Neural cell (in vitro differentiated cells): Measurements from ENCODE around the gene TMEM164. TPM values are rescaled to one million over a fixed set of nuclear protein-coding genes. Genes with fewer than 3 reads are reported as not detected.

Experiments used
- H2AFZ ChIP-seq: fragments of 200-600, 300-800 bp; sonication (generic), shearing (Covaris generic); 2 replicates; pipeline ENCODE4 v1.6.0; 2014; ENCODE audit warnings: low read depth, mild to moderate bottlenecking, antibody characterized with exemption, low read length, moderate library complexity
- H3F3A ChIP-seq: fragments of 200-600 bp; shearing (Covaris generic); 2 replicates; pipeline ENCODE4 v1.6.1; 2016; ENCODE audit warnings: mild to moderate bottlenecking, moderate library complexity, mixed read lengths, antibody characterized with exemption, low read length; ENCODE audit not compliant: insufficient read depth, poor library complexity, severe bottlenecking
- H3K27ac ChIP-seq: fragments of 200-600, 300-800 bp; sonication (generic), shearing (Covaris generic); 2 replicates; pipeline ENCODE4 v1.5.1; 2014; ENCODE audit warnings: mild to moderate bottlenecking, low read length, moderate library complexity
- H3K27me3 ChIP-seq: fragments of 300-800, 200-600 bp; sonication (generic), shearing (Covaris generic); 2 replicates; pipeline ENCODE4 v1.6.0; 2014; ENCODE audit warnings: mild to moderate bottlenecking, low read depth, low read length, moderate library complexity; ENCODE audit not compliant: insufficient read depth
- H3K36me3 ChIP-seq: fragments of 300-800, 200-600 bp; sonication (generic), shearing (Covaris generic); 2 replicates; pipeline ENCODE4 v1.5.1; 2014; ENCODE audit warnings: mild to moderate bottlenecking, antibody characterized with exemption, low read length, moderate library complexity; ENCODE audit not compliant: insufficient read depth
- H3K4me2 ChIP-seq: fragments of 300-800, 200-600 bp; sonication (generic), shearing (Covaris generic); 2 replicates; pipeline ENCODE4 v1.6.0; 2014; ENCODE audit warnings: mild to moderate bottlenecking, low read length
- H3K4me3 ChIP-seq: fragments of 300-800, 200-600 bp; sonication (generic), shearing (Covaris generic); 2 replicates; pipeline ENCODE4 v1.5.1; 2014; ENCODE audit warnings: mild to moderate bottlenecking, low read length, moderate library complexity
- H3K79me2 ChIP-seq: fragments of 200-600 bp; shearing (Covaris generic); replicated peaks from 2 replicates; pipeline ENCODE4 v1.6.0; 2014; ENCODE audit warnings: mild to moderate bottlenecking, low read length, moderate library complexity; ENCODE audit not compliant: insufficient read depth
- H3K9ac ChIP-seq: fragments of 300-800, 200-600 bp; sonication (generic), shearing (Covaris generic); 2 replicates; pipeline ENCODE4 v1.6.1; 2016; ENCODE audit warnings: mild to moderate bottlenecking, low read length, mixed read lengths
- H3K9me2 ChIP-seq: fragments of 200-600 bp; shearing (Covaris generic); 2 replicates; pipeline ENCODE4 v1.6.1; 2016; ENCODE audit warnings: mild to moderate bottlenecking, low read length, mixed read lengths; ENCODE audit not compliant: insufficient read depth
- H3K9me3 ChIP-seq: fragments of 200-600, 300-800 bp; sonication (generic), shearing (Covaris generic); 2 replicates; pipeline ENCODE4 v1.6.1; 2016; ENCODE audit warnings: mild to moderate bottlenecking, mixed run types, low read length, moderate library complexity, mixed read lengths
- H4K20me1 ChIP-seq: fragments of 200-600 bp; shearing (Covaris generic); 2 replicates; pipeline ENCODE4 v1.6.1; 2016; ENCODE audit warnings: mild to moderate bottlenecking, mixed run types; ENCODE audit not compliant: insufficient read depth
- EP300 ChIP-seq: fragments of 450-650 bp; conservative IDR thresholded peaks from 2 replicates; pipeline ENCODE4 v1.6.1; 2014; ENCODE audit warnings: antibody characterized with exemption, mild to moderate bottlenecking, moderate library complexity; ENCODE audit not compliant: poor library complexity, severe bottlenecking
- EZH2 ChIP-seq: fragments of 200-600, 300-800 bp; shearing (Covaris generic), sonication (generic); IDR thresholded peaks from 2 replicates; pipeline ENCODE4 v1.6.1; 2014; ENCODE audit warnings: antibody characterized with exemption, low read length, borderline replicate concordance, mild to moderate bottlenecking; ENCODE audit not compliant: insufficient read depth, poor library complexity, severe bottlenecking
- MXI1 ChIP-seq: fragments of 450-650 bp; conservative IDR thresholded peaks from 2 replicates; pipeline ENCODE4 v1.6.1; 2014; ENCODE audit warnings: antibody characterized with exemption, mild to moderate bottlenecking; ENCODE audit not compliant: poor library complexity, severe bottlenecking
- POLR2AphosphoS5 ChIP-seq: IDR thresholded peaks from 2 replicates; pipeline ENCODE4 v1.6.1; 2012
- RAD21 ChIP-seq: fragments of 450-650 bp; conservative IDR thresholded peaks from 2 replicates; pipeline ENCODE4 v1.6.1; 2014; ENCODE audit warnings: antibody characterized with exemption, mild to moderate bottlenecking, moderate library complexity
- REST ChIP-seq: IDR thresholded peaks from 2 replicates; pipeline ENCODE4 v1.6.1; 2012; ENCODE audit warnings: borderline replicate concordance
- SMC3 ChIP-seq: fragments of 450-650 bp; conservative IDR thresholded peaks from 2 replicates; pipeline ENCODE4 v1.6.1; 2014; ENCODE audit warnings: antibody characterized with exemption, mild to moderate bottlenecking, moderate library complexity; ENCODE audit not compliant: poor library complexity
- TAF1 ChIP-seq: IDR thresholded peaks from 2 replicates; pipeline ENCODE4 v1.6.1; 2012; ENCODE audit warnings: low read depth
- polyA plus RNA-seq: library from polyadenylated mRNA; depleted of rRNA; stranded (reverse); fragments of >200 nt; gene quantifications from 2 replicates; pipeline ENCODE4 v1.2.3, GENCODE V29; 2014
- TF ChIP-seq, protein P1 (sequence below): fragments of 450-650 bp; IDR thresholded peaks from 2 replicates; pipeline ENCODE4 v1.5.1; 2014; ENCODE audit warnings: antibody characterized with exemption, mild to moderate bottlenecking, moderate library complexity; ENCODE audit not compliant: poor library complexity, severe bottlenecking

TMEM164 gene
- polyA plus RNA-seq, 1 donor from 2014 or later, result 52.8 TPM

- Histone ChIP-seq H3K79me2 (no peaks in the 10 kb centered on the region), H3K27me3 (no peaks in the 10 kb centered on the region), H3K36me3 (no peaks in the 10 kb centered on the region), H2AFZ (no peak overlapping the region), H3F3A (no peaks in the 10 kb centered on the region), H3K9ac (no peak overlapping the region), H3K4me3 (no peak overlapping the region), H3K27ac (no peak overlapping the region), H4K20me1 (no peaks in the 10 kb centered on the region), H3K4me2 (no peak overlapping the region), H3K9me2 (no peaks in the 10 kb centered on the region), H3K9me3 (no peaks in the 10 kb centered on the region)
- no peak for TF ChIP-seq RAD21
- TF ChIP-seq EZH2, result no peak
- TF ChIP-seq MXI1, result no peak
- TF ChIP-seq, protein P1, sequence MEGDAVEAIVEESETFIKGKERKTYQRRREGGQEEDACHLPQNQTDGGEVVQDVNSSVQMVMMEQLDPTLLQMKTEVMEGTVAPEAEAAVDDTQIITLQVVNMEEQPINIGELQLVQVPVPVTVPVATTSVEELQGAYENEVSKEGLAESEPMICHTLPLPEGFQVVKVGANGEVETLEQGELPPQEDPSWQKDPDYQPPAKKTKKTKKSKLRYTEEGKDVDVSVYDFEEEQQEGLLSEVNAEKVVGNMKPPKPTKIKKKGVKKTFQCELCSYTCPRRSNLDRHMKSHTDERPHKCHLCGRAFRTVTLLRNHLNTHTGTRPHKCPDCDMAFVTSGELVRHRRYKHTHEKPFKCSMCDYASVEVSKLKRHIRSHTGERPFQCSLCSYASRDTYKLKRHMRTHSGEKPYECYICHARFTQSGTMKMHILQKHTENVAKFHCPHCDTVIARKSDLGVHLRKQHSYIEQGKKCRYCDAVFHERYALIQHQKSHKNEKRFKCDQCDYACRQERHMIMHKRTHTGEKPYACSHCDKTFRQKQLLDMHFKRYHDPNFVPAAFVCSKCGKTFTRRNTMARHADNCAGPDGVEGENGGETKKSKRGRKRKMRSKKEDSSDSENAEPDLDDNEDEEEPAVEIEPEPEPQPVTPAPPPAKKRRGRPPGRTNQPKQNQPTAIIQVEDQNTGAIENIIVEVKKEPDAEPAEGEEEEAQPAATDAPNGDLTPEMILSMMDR, result no peak
- no peak for TF ChIP-seq TAF1
- no peak for TF ChIP-seq REST
- TF ChIP-seq EP300, result no peak
- TF ChIP-seq SMC3, result no peak
- TF ChIP-seq POLR2AphosphoS5, result no peak
These were observed 56.5 kb downstream of the TMEM164 start for GRCh38 chrX:110059410-110059809.

- Histone ChIP-seq H2AFZ (no peak overlapping the region), H3K36me3 (no peaks in the 10 kb centered on the region), H4K20me1 (no peaks in the 10 kb centered on the region), H3K9ac (no peak overlapping the region), H3K4me2 (no peak overlapping the region), H3K79me2 (no peaks in the 10 kb centered on the region), H3F3A (no peaks in the 10 kb centered on the region), H3K9me3 (no peaks in the 10 kb centered on the region), H3K4me3 (no peak overlapping the region), H3K9me2 (no peaks in the 10 kb centered on the region), H3K27me3 (no peaks in the 10 kb centered on the region), H3K27ac (no peak overlapping the region)
- TF ChIP-seq TAF1 (no peak), EP300 (no peak)
These were observed 57.4 kb downstream of the TMEM164 start for GRCh38 chrX:110060317-110060716.
